ENCODE data around the gene SCAF4.

SCAF4 gene

GRCh38 chr21:31677047-31677446 lies 54.9 kb downstream of the SCAF4 start:
- no peaks in the 10 kb centered on the region for H3K36me3 ChIP-seq (ENCODE audit: control insufficient read depth, insufficient read depth, low read length)
- no peak for TF ChIP-seq CTCF (IDR thresholded peaks at IDR 0.05)
- no peaks in the 10 kb centered on the region for H3K4me1 ChIP-seq
- no peaks in the 10 kb centered on the region for H3K27me3 ChIP-seq (ENCODE audit: control insufficient read depth, insufficient read depth, low read length)
- no peak overlapping the region for H2AFZ ChIP-seq
- no peak overlapping the region for H3K9ac ChIP-seq
- H3K27ac ChIP-seq: no peak overlapping the region
- H3K4me2 ChIP-seq (ENCODE audit: low read length): no peak overlapping the region
- no peaks in the 10 kb centered on the region for H3K9me3 ChIP-seq (ENCODE audit: control insufficient read depth, low read length)
- no peak overlapping the region for H3K4me3 ChIP-seq (ENCODE audit: low read depth, low read length)
- peaks cover 2% of the 10 kb centered on the region for H3K79me2 ChIP-seq

GRCh38 chr21:31675960-31676359 lies 56.0 kb downstream of the SCAF4 start:
- Histone ChIP-seq H3K4me1 (no peaks in the 10 kb centered on the region), H3K79me2 (peaks cover 2% of the 10 kb centered on the region), H2AFZ (no peak overlapping the region), H3K4me2 (ENCODE audit: low read length) (no peak overlapping the region), H3K9me3 (ENCODE audit: control insufficient read depth, low read length) (no peaks in the 10 kb centered on the region), H3K36me3 (ENCODE audit: control insufficient read depth, insufficient read depth, low read length) (no peaks in the 10 kb centered on the region), H3K27me3 (ENCODE audit: control insufficient read depth, insufficient read depth, low read length) (no peaks in the 10 kb centered on the region), H3K9ac (no peak overlapping the region), H3K4me3 (ENCODE audit: low read depth, low read length) (no peak overlapping the region), H3K27ac (no peak overlapping the region)
- no peak for TF ChIP-seq CTCF (IDR thresholded peaks at IDR 0.05)

GRCh38 chr21:31675318-31675717 lies 56.6 kb downstream of the SCAF4 start:
- Histone ChIP-seq H3K27ac (no peak overlapping the region), H3K27me3 (ENCODE audit: control insufficient read depth, insufficient read depth, low read length) (no peaks in the 10 kb centered on the region), H3K9ac (no peak overlapping the region), H3K79me2 (peaks cover 2% of the 10 kb centered on the region), H3K4me3 (ENCODE audit: low read depth, low read length) (no peak overlapping the region), H3K4me1 (no peaks in the 10 kb centered on the region), H2AFZ (no peak overlapping the region), H3K4me2 (ENCODE audit: low read length) (no peak overlapping the region), H3K36me3 (ENCODE audit: control insufficient read depth, insufficient read depth, low read length) (no peaks in the 10 kb centered on the region), H3K9me3 (ENCODE audit: control insufficient read depth, low read length) (no peaks in the 10 kb centered on the region)
- TF ChIP-seq CTCF (IDR thresholded peaks at IDR 0.05): no peak

DNA sequence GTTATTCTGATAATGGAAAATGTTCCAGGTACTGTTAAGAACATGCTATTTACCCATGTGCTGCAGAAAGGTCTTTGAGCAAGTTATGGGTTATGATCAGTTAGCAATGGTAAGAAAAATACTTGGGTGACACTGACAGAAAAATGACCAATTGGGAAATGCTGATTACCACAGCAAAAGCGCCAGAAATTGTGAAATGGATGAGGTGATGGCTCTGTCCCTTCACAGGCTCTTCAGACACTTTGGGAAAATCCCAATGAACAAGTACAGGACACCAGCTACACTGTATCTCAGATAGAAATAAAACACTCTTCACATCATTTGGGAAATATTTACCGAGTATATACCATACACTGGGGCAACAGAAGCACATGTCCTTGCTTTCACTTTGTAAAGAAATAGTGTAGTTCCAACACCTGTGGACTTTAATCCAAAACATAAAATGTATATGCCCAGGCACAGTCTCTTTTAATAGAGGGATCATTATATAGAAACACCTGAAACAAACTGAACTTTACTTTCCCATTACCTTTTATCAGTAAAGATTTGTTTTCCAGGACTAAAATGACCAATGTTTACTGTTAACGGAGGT lies 58.5 kb downstream of the SCAF4 start:
- no peak for TF ChIP-seq CTCF (IDR thresholded peaks at IDR 0.05)
- H3K4me2 ChIP-seq (ENCODE audit: low read length): no peak overlapping the region

DNA sequence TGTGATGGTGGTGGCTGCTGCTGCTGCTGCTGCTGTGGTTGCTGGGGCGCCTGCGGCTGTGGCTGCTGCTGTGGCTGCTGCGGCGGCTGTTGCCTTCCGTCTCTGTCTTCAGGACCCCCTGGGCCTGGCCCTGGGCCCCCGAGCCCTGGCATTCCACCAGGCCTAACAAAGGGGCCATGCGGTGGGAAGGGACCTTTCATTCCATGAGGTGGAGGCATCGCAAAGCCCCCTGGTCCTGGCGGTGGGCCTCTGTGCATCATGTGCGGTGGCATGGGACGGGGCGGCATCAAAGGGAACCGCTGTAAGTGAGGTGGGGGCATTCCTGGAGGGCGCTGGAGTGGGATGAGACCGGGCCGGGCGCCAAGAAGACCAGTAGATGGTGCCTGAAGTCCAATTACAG lies 60.0 kb downstream of the SCAF4 start:
- Histone ChIP-seq H3K79me2 (no peaks in the 10 kb centered on the region), H3K27ac (no peak overlapping the region)

More for the DNA sequence above, 58.5 kb downstream of the SCAF4 start:
- Histone ChIP-seq H3K9ac (no peak overlapping the region), H3K79me2 (no peaks in the 10 kb centered on the region), H2AFZ (no peak overlapping the region), H3K27ac (no peak overlapping the region), H3K4me1 (no peaks in the 10 kb centered on the region), H3K27me3 (ENCODE audit: control insufficient read depth, insufficient read depth, low read length) (no peaks in the 10 kb centered on the region), H3K4me3 (ENCODE audit: low read depth, low read length) (no peak overlapping the region), H3K9me3 (ENCODE audit: control insufficient read depth, low read length) (no peaks in the 10 kb centered on the region), H3K36me3 (ENCODE audit: control insufficient read depth, insufficient read depth, low read length) (no peaks in the 10 kb centered on the region)

More for the DNA sequence above, 60.0 kb downstream of the SCAF4 start:
- H3K9me3 ChIP-seq (ENCODE audit: control insufficient read depth, low read length): no peaks in the 10 kb centered on the region
- H3K4me1 ChIP-seq: no peaks in the 10 kb centered on the region
- no peak for TF ChIP-seq CTCF (IDR thresholded peaks at IDR 0.05)
- no peak overlapping the region for H3K4me2 ChIP-seq (ENCODE audit: low read length)
- no peaks in the 10 kb centered on the region for H3K27me3 ChIP-seq (ENCODE audit: control insufficient read depth, insufficient read depth, low read length)
- no peak overlapping the region for H2AFZ ChIP-seq
- H3K4me3 ChIP-seq (ENCODE audit: low read depth, low read length): no peak overlapping the region
- no peaks in the 10 kb centered on the region for H3K36me3 ChIP-seq (ENCODE audit: control insufficient read depth, insufficient read depth, low read length)
- no peak overlapping the region for H3K9ac ChIP-seq

Data from parathyroid adenoma (tissue), 2 donors.